Stimulated activated CD8-positive, alpha-beta memory T cell treated with anti-CD3 and anti-CD28 coated beads, Interleukin-7, amount 100 ng/mL, for 48 hours (primary cell): ENCODE data around the gene EFNA1.
"Not testable (repeated sequence)": the region's sequence is repeated elsewhere in the genome, so short reads cannot be mapped to it uniquely, and the experiment has no call there.

Source experiments
- DNase-seq, 2 donors: peaks; one replicate each; pipeline ENCODE4 v3.0.0-alpha.2; 2020; ENCODE audit warnings: low read depth in 1 of 2; ENCODE audit errors: extremely low read depth in 1 of 2

The EFNA1 gene

GRCh38 chr1:155092131-155092530 is 35.5 kb upstream of the EFNA1 start:
- DNase-seq, result no peak

- no peak for DNase-seq
Observed at GRCh38 chr1:155092641-155093040, 35.0 kb upstream of the EFNA1 start.

GRCh38 chr1:155093911-155094621 is 33.6 kb upstream of the EFNA1 start:
- no peak for DNase-seq

GRCh38 chr1:155094622-155094948 is 33.1 kb upstream of the EFNA1 start:
- no peak for DNase-seq

- no peak for DNase-seq
Observed at GRCh38 chr1:155099331-155099730, 28.3 kb upstream of the EFNA1 start.

- DNase-seq, result no peak
Observed at GRCh38 chr1:155103325-155103724, 24.4 kb upstream of the EFNA1 start.

GRCh38 chr1:155104605-155105534 is 22.8 kb upstream of the EFNA1 start:
- DNase-seq, result no peak

GRCh38 chr1:155105604-155106011 is 22.1 kb upstream of the EFNA1 start:
- no peak for DNase-seq

- DNase-seq, result no peak
Observed at GRCh38 chr1:155106862-155107261, 20.8 kb upstream of the EFNA1 start.

GRCh38 chr1:155107309-155108264 is 20.1 kb upstream of the EFNA1 start:
- no peak for DNase-seq

- DNase-seq, result no peak
Observed at GRCh38 chr1:155108296-155108695, 19.4 kb upstream of the EFNA1 start.

- no peak for DNase-seq
Observed at GRCh38 chr1:155110381-155110780, 17.3 kb upstream of the EFNA1 start.

GRCh38 chr1:155110826-155111225 is 16.9 kb upstream of the EFNA1 start:
- DNase-seq, result no peak

- no peak for DNase-seq
Observed at GRCh38 chr1:155113450-155113980, 14.2 kb upstream of the EFNA1 start.

GRCh38 chr1:155116113-155116764 is 11.4 kb upstream of the EFNA1 start:
- DNase-seq, result no peak

GRCh38 chr1:155117610-155118009 is 10.1 kb upstream of the EFNA1 start:
- DNase-seq, result no peak

GRCh38 chr1:155118090-155118489 is 9.6 kb upstream of the EFNA1 start:
- DNase-seq, result not testable (repeated sequence)

GRCh38 chr1:155120253-155120652 is 7.4 kb upstream of the EFNA1 start:
- DNase-seq, result no peak

- no peak for DNase-seq
Observed at GRCh38 chr1:155121249-155121648, 6.4 kb upstream of the EFNA1 start.

GRCh38 chr1:155122308-155122707 is 5.4 kb upstream of the EFNA1 start:
- DNase-seq, result no peak
